HG02852 (cell line): ENCODE results near the gene RFX8.
"Not testable (repeated sequence)": the region's sequence is repeated elsewhere in the genome, so short reads cannot be mapped to it uniquely, and the experiment has no call there.

Source experiments
- ATAC-seq: cut with Tn5 transposase; IDR thresholded peaks from one replicate; pipeline ENCODE4 v1.9.1; 2021; ENCODE audit warnings: mild to moderate bottlenecking, moderate library complexity; ENCODE audit not compliant: unreplicated experiment

RFX8 gene

DNA sequence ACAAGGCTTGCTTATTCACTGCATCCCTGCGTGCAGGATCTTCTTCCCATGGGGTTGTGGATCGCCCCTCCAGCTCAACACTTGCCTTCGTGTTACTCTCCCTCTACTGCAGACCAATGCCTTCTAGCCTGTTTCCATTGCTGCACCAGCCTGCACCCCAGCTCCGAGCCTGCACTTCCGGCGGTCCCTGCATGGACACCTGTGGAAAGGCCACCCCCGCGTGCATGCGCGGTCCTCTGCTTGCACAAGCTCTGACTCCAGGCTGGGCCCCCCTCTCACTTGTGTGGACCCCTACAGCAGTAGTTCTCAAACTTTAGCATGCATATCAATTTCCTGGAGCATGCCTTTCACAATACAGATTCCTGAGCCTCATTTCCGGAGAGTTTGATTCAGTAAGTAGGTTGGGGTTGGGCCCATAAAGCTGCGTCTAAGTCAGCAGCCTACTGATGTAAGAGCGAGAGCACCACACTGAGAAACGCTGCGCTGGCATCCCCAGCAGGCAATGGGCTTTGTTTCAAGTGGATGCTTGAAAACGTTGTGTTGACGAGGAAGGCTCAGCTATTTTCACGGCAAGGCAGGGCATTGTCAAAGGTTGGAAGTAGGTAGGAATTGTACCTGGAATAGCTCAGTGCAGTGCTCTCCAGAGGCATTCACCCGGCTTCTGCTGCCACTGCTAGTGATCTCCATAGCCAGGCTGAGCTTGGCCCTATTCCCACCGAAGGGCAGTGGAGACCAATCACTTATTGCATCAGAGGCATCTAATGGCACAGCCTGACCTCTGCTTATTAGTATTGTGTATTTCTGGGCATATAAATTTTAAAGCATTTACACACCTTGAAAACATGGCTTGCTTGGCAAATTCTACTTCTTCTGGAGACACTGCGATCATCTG, 120.2 kb downstream of the RFX8 start:
- no peak for ATAC-seq

- ATAC-seq: not testable (repeated sequence)
Observed at GRCh38 chr2:101352631-101353030, 122.3 kb downstream of the RFX8 start.

DNA sequence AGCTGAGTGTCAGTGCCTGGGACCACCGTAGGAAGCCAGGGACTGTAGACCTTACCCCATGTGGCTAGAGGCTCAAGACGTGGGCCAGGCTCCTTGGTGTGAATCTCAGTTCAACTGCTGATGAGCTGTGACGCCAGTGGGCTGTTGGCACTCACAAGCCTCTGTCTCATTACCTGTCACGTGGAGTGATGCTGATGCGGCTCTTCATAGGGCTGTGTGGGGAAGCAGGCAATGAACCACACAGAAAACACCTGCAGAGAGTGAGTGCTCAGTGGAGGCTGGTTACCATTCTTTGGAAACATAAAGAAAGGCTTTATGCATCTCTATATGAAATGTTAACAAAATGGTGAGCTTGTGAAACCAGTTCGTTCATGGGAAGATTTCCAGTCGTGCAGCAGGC, 123.7 kb downstream of the RFX8 start:
- no peak for ATAC-seq

GRCh38 chr2:101349893-101350662, 124.8 kb downstream of the RFX8 start:
- no peak for ATAC-seq

GRCh38 chr2:101348883-101349282, 126.0 kb downstream of the RFX8 start:
- no peak for ATAC-seq
